ENCODE results near the gene ETFDH.
"Not testable (repeated sequence)": the region's sequence is repeated elsewhere in the genome, so short reads cannot be mapped to it uniquely, and the experiment has no call there.

Gene ETFDH

DNA sequence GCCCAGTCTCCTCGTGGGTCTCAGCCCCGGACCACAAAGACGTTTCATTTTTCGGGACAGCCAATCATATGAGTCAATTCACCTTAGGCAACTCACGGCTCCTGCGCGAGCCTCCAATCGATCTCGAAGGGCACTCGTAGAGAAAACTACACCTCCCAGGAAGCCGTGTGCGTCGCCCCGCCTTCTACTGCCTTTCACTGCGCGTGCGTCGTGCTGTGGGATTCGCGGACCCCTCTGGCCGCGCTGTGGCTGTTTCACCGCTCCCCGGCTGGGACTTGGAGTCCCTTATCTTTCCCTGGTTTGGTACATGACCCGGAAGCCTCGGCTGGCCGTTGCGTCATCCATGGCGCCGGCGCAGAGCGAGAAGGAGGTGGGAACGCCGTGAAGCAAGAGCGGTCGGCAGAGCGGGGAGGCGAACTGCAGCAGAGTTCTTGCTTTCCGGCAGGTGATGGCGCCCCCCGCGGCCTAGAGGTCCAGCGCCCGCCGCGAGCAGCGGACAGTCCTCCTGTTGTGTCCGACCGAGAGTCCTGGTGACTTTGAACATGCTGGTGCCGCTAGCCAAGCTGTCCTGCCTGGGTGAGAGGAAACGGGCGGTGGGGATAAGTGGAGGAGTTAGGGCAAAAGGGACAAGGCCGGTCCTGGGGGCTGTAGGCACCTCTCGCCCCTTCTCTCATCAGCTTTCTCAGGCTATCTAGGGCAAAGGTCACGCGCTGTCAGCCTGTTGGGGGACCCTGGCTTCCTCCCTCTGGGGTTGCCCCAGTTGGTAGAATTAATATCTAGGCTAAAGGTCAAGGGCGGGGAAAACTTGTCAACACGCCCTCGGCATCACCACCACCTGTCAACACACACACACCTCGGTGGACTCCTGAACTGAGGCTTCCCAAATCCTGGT is at the start of gene ETFDH:
Gene ETFDH (plus strand): TSS at position 382 of the 892 bp plus-strand sequence. CDS start 161 bp downstream, at position 543.
- peak; percentile 93 for DNase-seq

DNA sequence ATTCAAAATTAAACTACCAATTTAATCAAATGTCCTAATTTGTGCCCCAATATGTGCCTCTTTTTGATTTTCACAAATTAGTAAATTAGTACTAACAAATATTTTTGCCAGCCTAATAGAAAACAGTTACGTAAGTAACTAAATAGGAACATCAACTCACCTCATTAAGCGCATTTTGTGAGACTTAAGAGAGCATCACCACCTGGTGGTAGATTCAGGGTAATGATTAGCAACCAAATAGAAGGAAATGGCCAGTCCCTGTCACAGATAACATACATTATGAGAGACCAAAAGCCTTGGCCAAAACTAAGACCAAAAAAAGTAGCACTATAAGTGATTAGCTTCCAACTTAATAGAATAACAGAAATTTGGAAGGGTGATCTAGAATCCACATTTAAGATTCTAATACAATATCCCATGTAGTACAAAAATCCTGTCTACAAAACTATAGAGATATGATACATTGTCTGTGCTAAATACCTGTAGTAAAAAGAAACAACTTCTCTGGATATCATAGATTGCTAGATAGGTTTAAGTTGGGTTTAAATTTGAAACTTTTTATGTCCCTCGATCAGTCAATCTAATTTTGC is 47.1 kb upstream of the ETFDH start:
- peak; percentile 13 for DNase-seq

DNA sequence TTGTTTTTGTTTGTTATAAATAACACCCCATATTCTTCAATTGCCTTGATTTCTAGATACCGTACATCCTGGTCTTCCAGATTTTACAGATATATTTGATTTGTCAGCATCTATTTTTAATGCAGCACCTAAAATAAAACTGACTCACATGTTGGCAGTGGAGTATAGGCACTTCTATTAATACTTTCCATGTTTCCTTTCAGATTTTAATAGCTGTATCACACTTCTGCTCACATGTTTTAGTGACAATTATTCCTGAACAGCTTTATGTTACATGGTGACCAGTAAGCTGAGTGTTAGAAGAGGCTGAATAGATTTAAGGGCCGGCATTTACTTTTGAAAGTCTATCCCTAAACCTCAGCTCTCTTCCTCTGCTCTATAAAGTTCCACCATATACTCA is 46.6 kb upstream of the ETFDH start:
- DNase-seq, result no peak

DNA sequence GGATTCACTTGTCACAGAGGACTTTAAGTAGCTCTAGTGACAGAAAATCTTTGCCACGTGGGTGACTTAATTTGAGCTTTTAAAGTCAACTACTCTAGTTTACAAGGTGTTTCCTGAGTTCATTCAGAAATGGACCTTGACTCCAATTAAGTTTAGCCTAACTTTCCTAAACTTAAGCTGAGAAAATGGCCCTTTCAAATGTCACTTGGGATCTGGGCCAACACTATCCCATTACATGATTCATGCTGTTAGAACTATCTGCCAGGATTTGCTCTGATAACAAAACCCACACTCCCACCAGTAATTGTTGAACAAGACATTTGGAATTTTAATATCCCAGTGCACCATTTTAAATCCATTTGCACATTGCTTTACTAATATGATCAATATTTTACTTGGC is 41.2 kb upstream of the ETFDH start:
- no peak for DNase-seq

DNA sequence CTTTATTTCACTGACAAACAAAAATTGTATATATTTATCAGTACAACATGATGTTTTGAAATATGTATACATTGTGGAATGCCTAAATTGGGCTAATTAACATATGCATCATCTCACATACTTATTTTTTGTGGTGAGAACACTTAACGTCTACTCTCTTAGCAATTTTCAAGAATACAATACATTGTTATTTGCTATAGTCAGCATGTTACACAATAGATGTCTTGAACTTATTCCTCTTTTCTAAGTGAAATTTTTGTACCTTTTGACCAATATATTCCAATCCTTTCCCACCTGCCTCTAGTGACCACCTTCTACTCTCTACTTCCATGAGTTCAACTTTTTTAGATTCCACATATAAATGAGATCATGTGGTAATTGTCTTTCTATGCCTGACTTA is 35.5 kb upstream of the ETFDH start:
- DNase-seq, result no peak

DNA sequence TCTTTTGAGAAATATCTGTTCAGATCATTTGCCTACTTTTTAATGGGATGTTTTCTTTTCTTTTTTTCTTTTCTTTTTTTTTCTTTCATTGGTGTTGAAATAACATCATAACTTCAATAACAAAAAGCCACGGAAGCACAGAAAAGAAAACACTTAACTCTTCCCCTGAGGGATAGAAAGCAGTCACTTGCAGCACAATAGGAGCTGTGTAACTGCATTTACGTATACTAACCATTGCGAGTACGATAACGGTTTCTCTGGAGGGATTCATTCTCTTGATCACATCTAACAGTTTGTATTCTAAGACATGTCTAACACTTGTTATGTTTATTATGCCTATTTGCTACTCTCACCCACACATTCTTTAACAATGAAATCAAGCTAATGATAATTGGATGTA is 27.7 kb upstream of the ETFDH start:
- no peak for DNase-seq

DNA sequence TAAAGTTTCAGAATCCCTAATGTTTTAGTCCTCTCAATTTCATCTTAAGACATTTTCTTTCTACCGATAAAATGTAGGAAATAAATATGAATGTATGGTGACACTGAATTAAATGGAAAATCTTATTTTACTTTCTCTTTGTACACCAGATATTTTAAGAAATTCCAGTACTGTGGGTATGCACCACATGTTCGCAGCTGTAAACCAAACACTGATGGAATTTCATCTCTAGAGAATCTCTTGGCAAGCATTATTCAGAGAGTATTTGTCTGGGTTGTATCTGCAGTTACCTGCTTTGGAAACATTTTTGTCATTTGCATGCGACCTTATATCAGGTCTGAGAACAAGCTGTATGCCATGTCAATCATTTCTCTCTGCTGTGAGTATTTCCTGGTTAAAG is 27.3 kb upstream of the ETFDH start:
- no peak for DNase-seq

DNA sequence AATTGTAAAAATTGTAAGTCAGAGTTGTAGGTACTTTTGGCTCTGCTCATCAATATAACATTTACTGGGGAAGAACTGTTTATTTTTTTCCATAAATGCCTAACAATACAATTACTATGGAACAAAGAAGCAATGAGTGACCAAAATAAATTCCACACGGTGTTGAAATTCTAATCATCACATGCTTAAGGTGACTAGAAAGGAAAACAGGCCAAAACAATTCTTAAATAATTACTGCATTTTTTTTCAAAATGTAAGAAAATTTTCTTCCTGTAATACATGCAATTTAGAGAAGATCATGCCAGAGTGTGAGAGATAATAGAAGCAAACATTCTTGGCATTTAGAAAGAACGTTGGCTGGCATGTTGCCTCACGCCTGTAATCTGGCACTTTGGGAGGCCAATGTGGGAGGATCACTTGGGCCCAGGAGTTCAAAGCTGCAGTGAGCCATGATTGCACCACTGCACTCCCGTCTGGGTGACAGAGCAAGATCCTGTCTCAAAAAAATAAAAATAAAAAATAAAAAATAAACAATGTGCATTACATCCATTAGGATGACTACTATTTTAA is 22.9 kb upstream of the ETFDH start:
- no peak for DNase-seq

DNA sequence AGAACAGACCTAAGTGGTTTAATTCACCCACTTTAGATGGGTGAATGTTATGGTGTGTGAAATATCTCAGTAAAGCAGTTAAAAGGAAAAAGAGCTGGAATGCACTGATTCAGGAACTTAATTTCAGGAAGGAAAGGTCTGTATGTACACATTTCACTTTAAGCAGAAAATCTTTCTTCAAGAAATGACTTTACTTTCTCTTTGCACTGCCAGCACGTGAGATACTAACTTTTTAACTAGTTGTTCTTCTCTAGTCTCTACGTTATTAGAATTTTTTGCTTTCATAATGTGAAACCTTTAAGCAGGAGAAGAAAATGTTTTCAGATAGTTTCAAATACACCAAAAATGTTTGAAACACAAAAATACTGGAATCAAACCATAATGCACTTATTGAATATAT is 19.2 kb upstream of the ETFDH start:
- DNase-seq, result no peak

DNA sequence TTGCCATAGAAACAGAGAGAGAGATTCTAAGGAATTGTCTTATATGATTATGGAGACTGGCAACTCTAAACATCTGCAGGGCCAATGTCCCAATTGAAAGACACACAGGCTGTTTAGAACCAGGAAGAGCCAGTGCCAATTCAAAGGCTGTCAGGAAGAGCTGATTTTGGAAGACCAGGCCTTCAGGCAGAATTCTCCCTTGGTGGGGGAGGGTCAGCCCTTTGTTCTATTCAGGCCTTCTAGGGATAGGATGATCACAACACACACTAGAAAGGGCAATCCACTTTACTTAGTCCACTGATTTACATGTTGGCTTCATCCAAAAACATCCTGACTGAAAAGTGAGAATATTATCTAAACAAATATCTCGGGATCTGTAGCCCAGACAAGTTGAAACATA is 15.7 kb upstream of the ETFDH start:
- no peak for DNase-seq

DNA sequence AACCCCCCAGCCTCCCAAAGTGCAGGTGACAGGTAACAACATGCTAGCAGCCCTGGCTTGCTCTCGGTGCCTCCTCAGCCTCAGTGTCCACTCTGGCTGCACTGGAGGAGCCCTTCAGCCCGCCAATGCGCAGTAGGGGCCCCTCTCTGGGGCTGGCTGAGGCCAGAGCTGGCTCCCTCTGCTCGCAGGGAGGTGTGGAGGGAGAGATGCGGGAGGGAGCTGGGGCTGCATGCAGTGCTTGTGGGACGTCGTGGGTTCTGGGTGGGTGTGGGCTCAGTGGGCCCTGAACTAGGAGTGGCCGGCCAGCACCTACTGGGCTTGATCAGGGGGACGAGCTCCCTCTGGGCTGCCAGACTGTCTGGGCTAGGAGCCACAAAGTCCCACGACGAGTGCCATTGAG is 14.8 kb upstream of the ETFDH start:
- DNase-seq, result no peak

DNA sequence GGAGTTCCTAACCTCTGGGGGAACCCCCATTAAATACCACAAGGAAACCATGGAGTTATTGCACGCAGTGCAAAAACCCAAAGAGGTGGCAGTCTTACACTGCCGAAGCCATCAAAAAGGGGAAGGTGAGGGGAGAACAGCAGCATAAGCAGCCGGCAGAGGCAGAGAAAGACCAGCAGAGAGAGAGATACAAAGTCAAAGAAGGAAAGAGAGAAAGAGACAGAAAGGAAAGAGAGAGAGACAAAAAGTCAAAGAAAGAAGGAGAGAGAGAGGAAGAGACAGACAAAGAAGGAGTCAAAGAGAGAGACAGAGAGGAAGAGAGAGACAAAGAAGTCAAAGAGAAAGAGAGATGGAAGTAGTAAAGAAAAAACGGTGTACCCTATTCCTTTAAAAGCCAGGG is 8.8 kb upstream of the ETFDH start:
- DNase-seq, result not testable (repeated sequence)

DNA sequence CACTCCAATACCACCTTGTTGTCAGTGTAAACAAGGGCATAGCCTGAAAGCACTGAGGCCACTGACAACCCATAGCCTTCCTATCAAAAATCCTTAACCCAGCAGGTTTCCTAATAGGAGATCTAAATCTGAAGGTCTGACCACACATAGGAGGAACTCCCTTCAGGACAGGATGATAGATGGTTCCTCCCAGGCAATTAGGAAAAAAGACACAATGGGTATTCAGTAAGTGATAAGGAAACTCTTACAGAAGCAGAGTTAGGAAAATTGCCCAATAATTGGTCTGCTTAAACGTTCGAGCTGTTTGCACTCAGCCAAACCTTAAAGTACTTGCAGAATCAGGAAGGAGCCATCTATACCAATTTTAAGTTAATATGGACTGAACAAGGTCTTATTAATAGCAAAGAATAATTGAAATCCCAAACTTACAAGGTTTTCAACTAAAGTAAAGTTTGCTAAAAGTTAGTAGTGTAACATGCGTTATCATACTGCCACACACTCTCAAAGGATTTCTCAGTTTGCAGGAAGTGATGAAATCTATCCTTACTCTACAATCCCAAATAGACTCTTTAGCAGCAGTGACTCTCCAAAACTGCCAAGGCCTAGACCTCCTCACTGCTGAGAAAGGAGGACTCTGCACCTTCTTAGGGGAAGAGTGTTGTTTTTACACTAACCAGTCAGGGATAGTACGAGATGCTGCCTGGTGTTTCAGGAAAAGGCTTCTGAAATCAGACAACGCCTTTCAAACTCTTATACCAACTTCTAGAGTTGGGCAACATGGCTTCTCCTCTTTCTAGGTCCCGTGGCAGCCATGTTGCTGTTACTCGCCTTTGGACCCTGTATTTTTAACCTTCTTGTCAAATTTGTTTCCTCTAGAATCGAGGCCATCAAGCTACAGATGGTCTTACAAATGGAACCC is 8.1 kb upstream of the ETFDH start:
- not testable (repeated sequence) for DNase-seq

DNA sequence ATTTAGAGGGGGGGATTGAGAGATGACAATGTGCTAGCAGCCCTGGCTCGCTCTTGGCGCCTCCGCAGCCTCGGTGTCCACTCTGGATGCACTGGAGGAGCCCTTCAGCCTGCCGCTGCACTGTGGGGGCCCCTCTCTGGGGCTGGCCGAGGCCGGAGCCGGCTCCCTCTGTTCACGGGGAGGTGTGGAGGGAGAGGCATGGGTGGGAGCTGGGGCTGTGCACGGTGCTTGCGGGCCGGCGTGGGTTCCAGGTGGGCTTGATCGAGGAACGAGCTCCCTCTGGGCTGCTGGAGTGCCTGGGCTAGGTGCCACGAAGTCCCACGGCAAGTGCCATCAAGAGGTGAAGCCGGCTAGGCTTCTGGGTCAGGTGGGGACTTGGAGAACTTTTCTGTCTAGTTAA is 7.3 kb upstream of the ETFDH start:
- DNase-seq, result no peak

DNA sequence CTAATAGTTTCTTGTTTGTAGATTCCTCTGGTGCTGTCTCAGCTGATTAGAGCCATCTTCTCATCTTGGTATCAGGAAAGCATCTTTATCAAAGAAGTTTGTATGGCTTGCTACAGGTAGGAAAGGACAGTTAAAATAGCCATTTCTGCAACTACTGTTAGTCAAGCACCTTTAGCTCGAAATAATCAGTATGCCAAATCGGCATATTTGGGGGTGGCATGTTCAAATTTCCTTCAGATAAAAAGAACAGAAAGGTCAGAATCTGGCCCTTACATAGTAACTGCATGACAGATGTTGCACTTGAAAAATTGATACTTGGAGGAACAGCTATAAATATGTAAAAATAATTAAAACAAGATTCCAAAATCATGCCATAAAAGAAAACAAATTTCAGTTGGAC is 5.2 kb upstream of the ETFDH start:
- DNase-seq, result no peak

DNA sequence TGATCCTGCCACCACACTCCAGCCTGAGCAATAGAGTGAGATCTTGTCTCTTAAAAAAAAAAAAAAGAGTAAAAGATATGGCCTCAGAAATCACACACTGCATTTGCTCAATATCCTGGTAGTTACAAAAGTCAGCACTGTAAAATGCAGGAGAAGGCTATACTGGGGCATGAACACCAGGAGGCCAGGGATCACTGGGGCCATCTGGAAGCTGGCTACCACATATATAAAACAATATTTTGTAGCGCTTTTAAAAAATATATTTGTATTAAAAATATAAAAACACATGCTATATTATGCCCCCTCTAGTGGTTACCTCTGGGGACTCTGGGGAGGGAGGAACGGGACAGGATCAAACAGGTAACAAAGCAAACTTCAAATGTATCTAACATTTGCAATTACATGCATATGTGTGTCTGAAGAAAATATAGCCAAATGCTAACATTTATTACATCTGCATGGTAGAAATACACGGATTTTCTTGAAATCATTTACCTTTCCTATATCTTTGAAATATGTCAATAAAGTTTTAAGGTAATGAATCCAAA is 4.4 kb upstream of the ETFDH start:
- DNase-seq, result no peak

DNA sequence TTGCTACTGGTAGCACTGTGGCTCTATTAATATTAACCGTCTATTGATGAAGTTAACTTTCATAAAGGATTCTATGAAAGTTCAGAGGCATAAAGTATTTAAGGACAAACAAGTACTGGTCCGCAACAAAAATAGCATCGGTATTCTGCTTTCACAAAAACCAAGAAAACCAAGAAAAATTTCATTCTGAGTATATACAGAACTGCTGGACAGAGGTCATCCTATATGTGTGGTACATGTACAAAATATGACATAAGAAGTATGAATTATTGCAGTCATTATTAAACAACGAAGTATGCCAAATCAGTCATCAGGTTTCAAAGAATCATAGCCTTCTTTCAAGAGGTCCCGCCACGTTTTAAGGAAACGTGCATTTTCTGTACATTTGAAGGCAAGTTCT is 2.8 kb upstream of the ETFDH start:
- no peak for DNase-seq

DNA sequence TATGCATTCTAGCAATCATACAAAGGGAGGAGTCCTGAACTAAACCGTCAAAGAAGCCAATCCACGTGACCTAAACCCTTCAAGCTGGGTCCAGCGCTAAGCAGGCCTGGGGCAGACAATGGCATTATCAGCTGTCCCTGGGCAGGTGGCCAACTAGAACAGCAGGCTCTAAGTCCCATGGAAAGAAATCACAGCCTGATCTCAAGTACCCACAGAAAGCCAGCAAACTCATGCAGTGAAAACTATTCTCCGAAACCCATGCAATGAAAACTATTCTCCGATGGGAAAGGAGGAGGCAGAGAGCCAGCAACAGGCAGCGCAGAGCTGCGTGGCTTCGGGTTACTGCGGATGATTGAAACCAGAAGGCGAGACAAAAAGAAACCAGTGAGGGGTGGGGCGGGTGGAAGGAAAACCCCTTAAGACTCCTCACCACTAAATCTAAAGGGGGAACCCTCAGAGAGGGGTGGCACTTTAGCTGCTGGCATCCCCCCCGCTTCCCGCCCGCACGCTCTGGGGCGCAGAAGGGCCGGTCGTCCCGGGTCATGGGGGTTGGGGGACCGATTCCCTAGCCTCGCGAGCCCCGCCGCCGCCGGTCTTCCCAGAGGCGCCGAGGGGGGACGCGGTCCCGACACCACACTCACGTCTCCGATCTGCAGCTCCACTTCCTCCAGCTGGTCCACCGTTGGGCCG is 976 bp upstream of the ETFDH start:
- DNase-seq, result peak; percentile 16

DNA sequence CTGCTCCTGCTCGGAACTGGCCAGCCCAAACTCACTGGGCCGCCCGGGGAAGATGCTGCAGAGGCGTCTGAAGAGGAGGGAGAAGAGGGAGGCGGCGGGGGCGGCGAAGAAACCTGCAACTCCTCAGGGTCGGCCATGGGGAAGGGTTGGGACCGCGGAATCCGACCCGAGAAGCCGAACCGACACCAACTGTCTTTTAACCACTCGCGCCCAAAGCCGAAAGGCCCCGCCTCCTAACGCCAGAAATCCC is 506 bp upstream of the ETFDH start, which contains the start of gene C4orf46:
Gene C4orf46 (minus strand): TSS at position 223 of the 250 bp plus-strand sequence. CDS start 86 bp downstream, at position 137.
- no peak for DNase-seq

DNA sequence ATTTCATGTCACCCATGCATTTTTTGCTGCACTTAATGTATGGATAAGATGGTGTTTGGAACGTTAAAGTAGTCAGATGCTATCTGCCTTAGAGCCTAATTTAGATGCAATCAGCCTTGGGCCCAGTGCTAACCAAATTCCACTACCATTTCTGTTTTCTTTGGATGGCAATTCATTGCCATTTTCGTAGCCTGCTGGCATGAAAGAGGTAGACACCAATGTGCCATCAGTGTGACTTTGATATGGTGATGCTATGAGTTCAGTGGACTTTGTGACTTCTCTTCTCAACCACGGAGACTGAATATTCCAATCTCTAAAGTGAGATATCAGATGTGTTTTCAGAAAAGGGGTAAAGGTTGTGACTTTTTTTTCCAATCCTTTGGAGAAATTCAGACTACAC is 1.5 kb downstream of the ETFDH start:
- DNase-seq, result no peak

DNA sequence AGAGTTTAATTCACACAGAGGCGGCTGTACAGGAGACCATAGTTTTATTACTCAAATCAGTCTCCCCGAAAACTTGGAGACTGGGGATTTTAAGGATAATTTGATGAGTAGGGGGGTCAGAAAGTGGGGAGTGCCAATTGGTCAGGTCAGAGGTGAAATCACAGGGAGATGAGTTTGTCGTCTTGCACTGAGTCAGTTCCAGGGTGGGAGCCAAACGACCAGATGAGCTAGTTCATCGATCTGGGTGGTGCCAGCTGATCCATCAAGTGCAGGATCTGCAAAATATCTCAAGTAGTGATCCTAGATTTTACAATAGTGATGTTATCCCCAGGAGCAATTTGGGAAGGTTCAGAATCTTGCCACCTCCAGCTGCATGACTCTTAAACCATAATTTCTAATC is 4.0 kb downstream of the ETFDH start:
- no peak for DNase-seq

DNA sequence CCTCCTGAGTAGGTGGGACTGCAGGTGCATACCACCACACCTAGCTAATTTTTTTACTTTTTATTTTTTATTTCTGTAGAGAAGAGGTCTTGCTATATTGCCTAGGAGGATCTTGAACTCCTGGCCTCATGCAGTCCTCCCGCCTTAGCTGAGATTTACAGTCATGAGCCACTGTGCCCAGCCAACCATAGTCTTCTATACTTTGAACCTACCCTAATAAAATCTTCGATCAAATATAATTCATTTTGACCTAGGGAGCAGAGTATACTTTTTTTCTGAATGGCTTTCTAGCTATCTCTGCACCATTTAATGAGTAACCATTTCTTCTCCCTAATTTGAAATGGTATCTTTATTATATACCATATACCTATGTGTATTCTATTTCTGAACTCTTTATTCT is 6.7 kb downstream of the ETFDH start:
- DNase-seq, result no peak

Data from NCI-H774 (cell line).